HG03095 (cell line): ENCODE data around the gene SNX22.

Source experiments
- ATAC-seq: cut with Tn5 transposase; IDR thresholded peaks from one replicate; pipeline ENCODE4 v1.9.1; 2021; ENCODE audit warnings: moderate library complexity; ENCODE audit not compliant: unreplicated experiment

Gene SNX22

GRCh38 chr15:64155802-64156651 lies 4.5 kb downstream of the SNX22 start:
- no peak for ATAC-seq

GRCh38 chr15:64156652-64157331 lies 5.3 kb downstream of the SNX22 start:
- no peak for ATAC-seq

- ATAC-seq, result no peak
Measured at GRCh38 chr15:64157599-64158125, 6.1 kb downstream of the SNX22 start.

DNA sequence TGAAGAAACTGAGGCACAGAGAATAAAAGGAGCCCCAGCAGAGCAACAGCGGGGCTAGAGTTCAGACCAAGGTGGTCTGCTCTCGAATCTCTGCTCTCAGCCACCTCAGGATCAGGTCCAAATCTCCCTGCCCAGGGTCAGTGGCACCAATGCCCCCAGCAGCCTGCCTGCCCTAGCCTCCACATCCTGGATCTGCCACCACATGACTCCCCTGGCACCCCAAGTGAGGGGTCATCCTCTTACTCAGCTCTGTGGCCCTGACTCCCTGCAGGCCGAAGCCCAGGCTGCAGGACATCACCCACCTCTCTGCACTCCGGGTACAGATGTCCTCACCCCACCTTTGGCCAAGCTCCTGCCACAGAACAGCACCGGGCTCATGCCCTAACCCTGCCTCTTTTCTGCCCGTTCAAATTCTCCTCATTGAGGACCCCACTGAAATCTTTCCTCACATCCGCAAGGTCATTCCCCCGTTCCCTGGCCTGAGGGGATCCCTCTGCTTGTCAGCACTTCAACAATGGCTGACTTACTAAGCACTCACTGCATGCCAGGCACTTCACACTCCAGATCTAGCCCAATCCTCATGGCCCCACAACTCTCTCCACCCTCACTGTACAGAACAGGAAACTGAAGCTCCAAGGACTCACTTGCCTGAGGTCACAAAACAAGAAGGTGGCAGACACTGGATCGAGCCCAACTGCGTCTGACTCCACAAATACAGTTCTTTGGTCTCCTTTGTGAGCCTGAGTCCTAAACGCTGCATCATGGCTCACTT lies 7.0 kb downstream of the SNX22 start:
- no peak for ATAC-seq

DNA sequence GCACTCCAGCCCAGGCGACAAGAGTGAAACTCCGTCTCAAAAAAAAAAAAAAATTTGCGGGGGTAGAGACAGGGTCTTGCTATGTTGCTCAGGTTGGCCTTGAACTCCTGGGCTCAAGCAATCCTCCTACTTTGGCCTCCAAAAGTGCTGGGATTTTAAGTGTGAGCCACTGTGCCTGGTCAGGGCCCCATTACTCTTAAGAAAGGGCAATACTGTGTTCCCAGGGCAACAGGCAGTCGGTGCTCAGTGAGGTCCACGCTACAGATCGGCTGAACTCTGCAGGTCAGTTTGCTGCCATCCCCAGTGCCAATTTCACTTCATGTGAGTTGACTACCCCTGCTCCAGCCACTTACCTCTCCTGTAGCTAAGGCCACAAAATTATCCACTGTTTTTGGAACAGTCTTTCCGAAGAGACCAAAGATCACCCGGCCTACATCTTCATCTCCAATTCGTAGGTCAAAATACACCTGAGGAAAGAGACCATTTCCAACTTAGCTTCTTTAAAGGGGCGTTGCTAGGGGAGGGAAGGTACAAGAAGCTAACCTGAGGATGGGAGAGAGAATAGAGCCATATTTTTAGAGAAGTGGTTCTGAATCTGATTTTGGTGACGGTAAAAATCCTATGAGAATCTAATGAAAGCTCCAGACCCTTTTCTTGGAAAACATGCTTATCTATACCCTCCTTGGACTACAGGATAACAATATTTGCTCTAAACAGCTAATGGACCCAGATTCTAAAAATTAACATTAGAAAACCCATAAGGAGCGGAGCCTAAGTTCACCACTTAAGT lies 10.4 kb downstream of the SNX22 start:
- ATAC-seq, result no peak

DNA sequence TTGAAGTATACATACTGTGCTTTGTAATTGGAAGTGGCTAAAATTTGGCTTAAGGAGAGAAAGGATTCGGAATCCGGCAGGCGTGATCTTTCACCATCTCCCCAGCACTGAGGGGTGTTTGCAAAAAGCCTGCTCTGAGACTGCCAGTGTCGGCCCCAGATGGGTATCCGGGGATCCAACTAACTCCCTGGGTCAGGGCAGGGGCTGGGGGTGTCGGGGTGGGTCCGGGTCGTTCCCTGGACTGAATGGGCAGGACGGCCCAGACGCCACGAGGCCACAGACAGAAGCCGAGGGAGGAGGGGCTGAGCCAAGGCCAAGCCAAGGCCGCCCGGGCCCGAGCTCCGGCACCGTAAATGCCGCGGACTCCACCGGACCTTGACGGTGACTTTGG lies 10.9 kb downstream of the SNX22 start:
- ATAC-seq, result peak; percentile 10

GRCh38 chr15:64162869-64163658 lies 11.5 kb downstream of the SNX22 start, which contains the start of gene PPIB:
PPIB (minus strand) TSS chr15:64163022; CDS start chr15:64162986, 36 bp downstream.
- ATAC-seq, result peak; percentile 80

GRCh38 chr15:64163659-64164362 lies 12.3 kb downstream of the SNX22 start:
- ATAC-seq, result no peak

DNA sequence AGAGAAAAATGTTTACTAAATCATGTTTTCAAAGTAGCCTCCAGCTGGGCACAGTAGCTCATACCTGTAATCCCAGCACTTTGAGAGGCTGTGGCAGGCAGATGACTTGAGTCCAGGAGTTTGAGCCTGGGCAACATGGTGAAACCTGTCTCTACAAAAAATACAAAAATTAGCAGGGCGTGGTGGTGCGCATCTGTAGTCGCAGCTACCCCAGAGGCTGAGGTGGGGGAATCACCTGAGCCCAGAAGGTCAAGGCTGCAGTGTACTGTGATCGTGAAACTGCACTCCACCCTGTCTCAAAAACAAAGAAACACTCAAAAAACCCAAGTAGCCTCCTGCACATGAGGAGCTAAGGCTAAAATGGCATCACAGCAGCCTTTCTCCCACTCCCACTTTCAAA lies 12.9 kb downstream of the SNX22 start:
- no peak for ATAC-seq

GRCh38 chr15:64166102-64166890 lies 14.8 kb downstream of the SNX22 start:
- no peak for ATAC-seq

- no peak for ATAC-seq
Measured at GRCh38 chr15:64180235-64180824, 28.8 kb downstream of the SNX22 start.

DNA sequence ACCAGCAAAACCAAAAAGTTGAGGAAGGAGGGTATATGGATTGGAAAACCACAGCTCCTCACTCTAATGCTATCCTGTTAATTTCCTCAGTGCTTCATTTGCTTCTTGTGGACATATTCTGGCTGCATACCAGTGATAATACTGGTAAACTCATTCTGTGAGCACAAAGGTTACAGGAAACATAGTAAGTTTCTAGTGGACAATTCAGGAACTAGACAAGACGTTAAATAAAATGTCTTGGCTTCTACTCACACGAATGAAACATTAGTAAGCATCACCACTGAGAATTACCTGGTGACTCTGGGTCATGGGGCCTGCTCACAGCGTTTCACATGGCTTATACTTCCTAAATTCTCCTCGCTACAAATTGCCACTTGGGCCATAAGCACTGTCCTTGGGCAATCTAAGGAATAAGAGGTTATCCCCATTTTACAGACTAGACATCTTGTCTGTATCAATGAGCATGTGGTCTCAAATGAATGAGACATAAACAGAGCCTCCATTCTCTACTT lies 31.4 kb downstream of the SNX22 start:
- no peak for ATAC-seq

DNA sequence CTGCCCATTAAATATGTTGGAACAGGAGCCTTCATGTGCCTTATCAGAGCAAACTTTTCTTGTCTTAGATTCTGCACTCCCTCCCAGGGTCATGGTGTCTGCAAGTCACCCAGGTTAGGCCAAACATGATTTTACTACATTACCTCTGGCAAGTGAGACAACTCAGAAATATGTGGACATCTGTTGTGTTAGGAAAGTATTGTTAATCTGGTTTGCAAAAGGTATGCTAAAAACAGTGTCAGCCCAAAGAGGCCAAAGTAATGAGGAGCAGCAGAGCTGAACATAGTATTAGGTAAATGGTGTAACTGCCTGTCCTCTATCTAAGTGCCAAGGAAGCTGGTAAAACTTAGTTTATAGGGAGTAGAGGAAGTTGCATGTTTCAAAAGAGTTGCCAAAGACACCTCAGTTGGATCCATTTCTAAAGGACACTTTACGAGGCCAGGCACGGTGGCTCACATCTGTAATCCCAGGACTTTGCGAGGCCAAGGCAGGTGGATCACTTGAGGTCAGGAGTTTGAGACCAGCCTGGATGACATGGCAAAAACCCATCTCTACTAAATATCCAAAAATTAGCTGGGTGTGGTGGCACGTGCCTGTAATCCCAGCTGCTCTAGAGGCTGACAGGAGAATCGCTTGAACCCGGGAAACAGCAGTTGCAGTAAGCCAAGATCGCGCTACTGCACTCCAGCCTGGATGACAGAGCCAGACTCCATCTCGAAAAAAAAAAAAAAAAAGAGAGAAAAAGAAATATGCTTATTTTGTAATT lies 33.8 kb downstream of the SNX22 start:
- ATAC-seq, result no peak

DNA sequence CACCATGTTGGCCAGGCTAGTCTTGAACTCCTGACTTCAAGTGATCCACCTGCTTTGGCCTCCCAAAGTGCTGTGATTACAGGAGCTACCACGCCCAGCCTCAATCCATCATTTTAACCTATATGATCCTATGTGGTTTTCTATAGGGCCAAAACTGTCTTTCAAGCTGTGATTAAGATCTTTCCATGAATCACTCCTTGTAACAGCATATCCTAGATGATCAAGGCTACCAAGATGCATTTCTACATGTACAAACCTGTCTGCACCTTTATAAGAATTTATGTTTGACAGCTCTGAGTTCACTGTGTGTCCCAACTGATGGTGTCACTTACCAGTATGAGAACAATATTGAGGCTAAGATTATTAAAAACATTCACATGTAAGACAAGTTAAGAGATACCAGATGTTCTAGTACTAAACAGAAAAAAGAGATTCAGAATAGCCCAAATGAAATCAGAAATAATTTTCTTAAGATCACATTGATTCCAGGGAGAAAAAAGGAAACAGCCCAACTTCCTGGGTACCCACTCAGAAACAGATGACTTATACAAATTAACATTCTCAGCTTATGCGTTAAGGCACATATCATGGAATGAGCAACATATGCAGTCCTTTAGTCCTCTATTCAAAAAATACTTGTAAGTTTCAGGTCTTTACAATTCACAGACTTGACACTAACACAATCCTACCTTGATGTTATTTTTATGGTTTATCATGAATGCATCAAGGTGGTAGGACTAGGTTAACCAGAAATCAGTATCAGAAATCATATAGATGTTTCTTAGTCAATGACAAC lies 36.1 kb downstream of the SNX22 start:
- no peak for ATAC-seq

DNA sequence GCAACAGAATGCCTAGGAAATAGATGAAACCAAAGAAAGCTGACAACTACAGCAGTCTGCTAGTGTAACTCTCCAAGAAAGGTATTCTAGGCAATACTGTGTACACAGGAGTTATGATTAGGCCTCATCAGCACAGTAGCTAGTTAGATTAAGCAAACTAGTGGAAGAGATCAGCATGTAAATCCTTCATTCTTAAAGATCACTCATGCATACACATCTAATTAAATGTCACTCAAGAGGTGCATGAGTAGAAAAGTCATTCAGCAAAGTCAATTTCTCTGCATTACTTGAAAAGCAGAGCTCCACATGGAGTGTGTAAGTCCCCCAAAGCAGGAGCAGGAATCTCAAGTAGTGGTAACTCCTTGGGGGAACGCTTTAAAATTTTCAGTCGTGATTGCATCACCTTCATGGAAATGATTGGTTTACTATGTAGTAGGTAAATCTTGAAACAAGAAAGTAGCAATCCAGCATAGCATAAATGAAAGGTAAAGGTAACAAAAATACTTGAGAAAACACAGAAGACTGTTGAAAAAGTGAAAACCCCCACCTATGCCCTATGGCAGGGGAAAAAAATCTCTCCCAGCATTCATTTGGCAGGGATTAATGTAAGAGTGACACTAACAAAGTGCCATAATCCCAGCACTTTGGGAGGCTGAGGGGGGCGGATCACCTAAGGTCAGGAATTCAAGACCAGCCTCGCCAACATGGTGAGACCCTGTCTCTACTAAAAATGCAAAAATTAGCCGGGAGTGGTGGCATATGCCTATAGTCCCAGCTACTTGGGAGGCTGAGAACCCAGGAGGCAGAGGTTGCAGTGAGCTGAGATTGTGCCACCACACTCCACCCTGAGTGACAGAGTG lies 40.7 kb downstream of the SNX22 start:
- no peak for ATAC-seq
